Stomach (tissue), 9 donors: ENCODE results near the gene CCR3. TPM values are rescaled to one million over a fixed set of nuclear protein-coding genes. Genes with fewer than 3 reads are reported as not detected.

Experiments
- DNase-seq, 2 donors: peaks; one replicate each; pipeline versions ENCODE4 v3.0.0 to v3.0.0-alpha.2; 2013 to 2019
- H3K27ac ChIP-seq, 5 donors: fragments of 200-600 bp in 4 of 5; sonication (generic) in 4 of 5; one replicate each; pipeline ENCODE4 v1.5.1; 2013 to 2019; ENCODE audit warnings: mild to moderate bottlenecking in 1 of 5, moderate library complexity in 1 of 5
- H3K27me3 ChIP-seq, 3 donors: fragments of 200-600 bp; sonication (generic); one replicate each; pipeline ENCODE4 v1.5.1; 2017 to 2019; ENCODE audit warnings: mixed run types in 1 of 3
- H3K36me3 ChIP-seq, 4 donors: fragments of 200-600 bp; sonication (generic); 1 replicate in 3 of 4; 2 replicates in 1 of 4; pipeline ENCODE4 v1.5.1; 2016 to 2019
- H3K4me1 ChIP-seq, 4 donors: fragments of 200-600 bp; sonication (generic); one replicate each; pipeline ENCODE4 v1.5.1; 2016 to 2019
- H3K4me3 ChIP-seq, 4 donors: fragments of 200-600 bp; sonication (generic) in 3 of 4; one replicate each; pipeline ENCODE4 v1.5.1; 2016 to 2019; ENCODE audit warnings: mild to moderate bottlenecking in 1 of 4
- H3K9me3 ChIP-seq, 4 donors: fragments of 200-600 bp; sonication (generic); one replicate each; pipeline ENCODE4 v1.5.1; 2016 to 2019
- CTCF ChIP-seq, 7 experiments: fragments of 450-650 bp in 4 of 7; fragments of 200-600 bp in 3 of 7; sonication (generic) in 3 of 7; IDR thresholded peaks; one replicate each; pipeline ENCODE4 v1.5.1; 2016 to 2019; ENCODE audit warnings: antibody characterized with exemption in 7 of 7, control low read depth in 2 of 7, mild to moderate bottlenecking in 1 of 7
- EP300 ChIP-seq: sonication (generic); formaldehyde crosslinking; IDR thresholded peaks from one replicate; pipeline ENCODE4 v1.6.1; 2017; ENCODE audit warnings: antibody characterized with exemption
- POLR2A ChIP-seq, 4 donors: fragments of 450-650 bp; IDR thresholded peaks; one replicate each; pipeline ENCODE4 v1.6.1; 2016; ENCODE audit warnings: antibody characterized with exemption in 4 of 4, control low read depth in 2 of 4, mild to moderate bottlenecking in 1 of 4, moderate library complexity in 1 of 4
- POLR2AphosphoS5 ChIP-seq, 3 donors: sonication (generic); formaldehyde crosslinking; IDR thresholded peaks; one replicate each; pipeline ENCODE4 v1.6.1; 2016; ENCODE audit warnings: antibody characterized with exemption in 3 of 3
- WGBS, 5 donors: extraction: QIAGEN DNeasy Blood & Tissue Kit in 3 of 5; methylation state at CpG; one replicate each; pipeline versions ENCODE4 v1.1.5 to v1.1.7; 2013 to 2018; 5-methylcytosine and 5-hydroxymethylcytosine counted together
- intact Hi-C: fragments of 100-400 bp; cut with DNase I; formaldehyde crosslinking; loops from one replicate; pipeline ENCODE4 v1.15.1; 2023; ENCODE audit warnings: low total_unique reads
- polyA plus RNA-seq, 3 donors: library from polyadenylated mRNA; stranded (reverse); fragments of 200-250 nt; gene quantifications; one replicate each; pipeline ENCODE4 v1.2.3, GENCODE V29; 2013
- total RNA-seq, 5 donors: library from RNA; depleted of rRNA; stranded (reverse); fragments of >200 nt; gene quantifications; one replicate each; pipeline versions ENCODE4 v1.1.0 to v1.2.3, GENCODE V29; 2014 to 2016
- donor health status: healthy with polysubstance abuse.
- donor health status: Bipolar disorder and iron deficiency.
- donor health status: healthy.

The CCR3 gene
- total and polyA plus RNA-seq, 8 donors = 0.05 to 8.9 (median 7.1) TPM; not detected in 5

GRCh38 chr3:46239301-46239938 lies 2.8 kb upstream of the CCR3 start:
- no peak overlapping the region for H3K27ac ChIP-seq
- H3K36me3 ChIP-seq = no peaks in the 10 kb centered on the region
- TF ChIP-seq POLR2AphosphoS5 (IDR thresholded peaks at IDR 0.05) = no peak
- no peak for TF ChIP-seq EP300
- TF ChIP-seq POLR2A (IDR thresholded peaks at IDR 0.05) = no peak
- TF ChIP-seq CTCF (IDR thresholded peaks at IDR 0.05) = no peak
- 76 to 83% (median 79%) methylated on average over 3 of the region's 3 CpGs for WGBS, 5 donors
- no peaks in the 10 kb centered on the region for H3K9me3 ChIP-seq
- H3K27me3 ChIP-seq = no peaks in the 10 kb centered on the region
- no peak for DNase-seq
- no peak overlapping the region for H3K4me3 ChIP-seq
- no peaks in the 10 kb centered on the region for H3K4me1 ChIP-seq
- intact Hi-C loops = no loop called here

- H3K4me3 ChIP-seq = no peak overlapping the region
- no peaks in the 10 kb centered on the region for H3K27me3 ChIP-seq
- H3K4me1 ChIP-seq = no peaks in the 10 kb centered on the region
- 49 to 78% (median 69%) methylated on average over 2 of the region's 2 CpGs for WGBS, 5 donors
- no peaks in the 10 kb centered on the region for H3K9me3 ChIP-seq
- intact Hi-C loops = no loop called here
- H3K36me3 ChIP-seq = no peaks in the 10 kb centered on the region
- DNase-seq = no peak
- H3K27ac ChIP-seq = no peak overlapping the region
- TF ChIP-seq CTCF (IDR thresholded peaks at IDR 0.05) (no peak), POLR2A (IDR thresholded peaks at IDR 0.05) (no peak), EP300 (no peak), POLR2AphosphoS5 (IDR thresholded peaks at IDR 0.05) (no peak)
These were observed 2.3 kb upstream of the CCR3 start for GRCh38 chr3:46239952-46240351.

GRCh38 chr3:46243560-46243959 lies 1.3 kb downstream of the CCR3 start:
- DNase-seq = no peak
- Histone ChIP-seq H3K27ac (no peak overlapping the region), H3K9me3 (no peaks in the 10 kb centered on the region), H3K4me1 (no peaks in the 10 kb centered on the region), H3K27me3 (no peaks in the 10 kb centered on the region), H3K36me3 (no peaks in the 10 kb centered on the region), H3K4me3 (no peak overlapping the region)
- 77 to 89% (median 83%) methylated on average over 2 of the region's 2 CpGs for WGBS, 5 donors
- intact Hi-C loops = no loop called here
- TF ChIP-seq EP300 (no peak), POLR2AphosphoS5 (IDR thresholded peaks at IDR 0.05) (no peak), POLR2A (IDR thresholded peaks at IDR 0.05) (no peak), CTCF (IDR thresholded peaks at IDR 0.05) (no peak)

- Histone ChIP-seq H3K9me3 (no peaks in the 10 kb centered on the region), H3K27ac (no peak overlapping the region), H3K36me3 (no peaks in the 10 kb centered on the region), H3K27me3 (no peaks in the 10 kb centered on the region), H3K4me1 (no peaks in the 10 kb centered on the region), H3K4me3 (no peak overlapping the region)
- 68 to 88% (median 85%) methylated on average over 3 of the region's 3 CpGs for WGBS, 5 donors
- DNase-seq = no peak
- TF ChIP-seq POLR2A (IDR thresholded peaks at IDR 0.05) = no peak
- TF ChIP-seq POLR2AphosphoS5 (IDR thresholded peaks at IDR 0.05) = no peak
- no peak for TF ChIP-seq EP300
- TF ChIP-seq CTCF (IDR thresholded peaks at IDR 0.05) = no peak
- intact Hi-C loops = no loop called here
These were observed 2.9 kb downstream of the CCR3 start for GRCh38 chr3:46245146-46245545.
